Eye (tissue), 1 donor: ENCODE data around the gene OMP.
A peak's percentile ranks its signal among the peaks of the same experiment; 100 is the strongest.
"Not testable (repeated sequence)": the region's sequence is repeated elsewhere in the genome, so short reads cannot be mapped to it uniquely, and the experiment has no call there.

Experiments
- DNase-seq: peaks from one replicate; pipeline ENCODE4 v3.0.0-alpha.2; 2015

OMP gene

GRCh38 chr11:77102246-77103210 is at the start of gene OMP:
Gene OMP (plus strand): TSS chr11:77102840. CDS start chr11:77102840, 0 bp downstream.
- no peak for DNase-seq

DNA sequence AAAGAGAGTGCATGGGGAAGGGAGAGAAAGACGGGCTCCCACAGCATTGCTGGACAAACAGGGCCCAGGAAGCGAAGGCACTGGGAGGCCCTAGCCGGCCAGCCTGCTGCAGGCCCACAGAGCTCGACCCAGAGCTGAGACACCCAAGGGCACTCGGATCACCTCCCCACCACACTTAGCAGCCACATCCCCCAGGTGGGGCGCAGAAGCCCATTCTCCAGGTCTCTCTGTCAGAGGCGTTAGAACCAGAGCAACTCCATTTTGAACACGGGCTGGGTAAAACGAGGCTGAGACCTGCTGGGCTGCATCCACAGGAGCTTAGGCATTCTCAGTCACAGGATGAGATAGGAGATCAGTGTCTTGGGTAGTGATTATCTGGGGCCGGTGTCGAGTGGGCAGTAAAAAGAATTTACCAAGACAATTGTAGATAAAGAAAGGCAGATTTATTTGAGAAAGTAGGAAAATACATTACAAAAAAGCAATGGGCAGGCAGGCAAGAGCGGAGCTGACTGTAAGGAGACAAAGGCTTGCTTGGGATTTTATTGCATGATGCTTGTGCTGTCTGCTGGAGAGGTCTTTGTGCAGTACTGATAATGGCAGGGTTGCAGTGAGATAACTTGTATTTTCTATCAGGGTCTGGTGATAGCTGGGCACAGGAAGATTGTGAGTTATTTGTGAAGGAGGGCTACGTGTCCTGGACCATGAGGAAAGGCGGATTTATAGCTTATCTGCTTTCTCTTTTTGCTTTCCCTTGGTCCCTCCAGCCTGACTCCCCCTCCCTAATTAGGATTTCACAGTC is 49.2 kb upstream of the OMP start:
- DNase-seq: no peak

DNA sequence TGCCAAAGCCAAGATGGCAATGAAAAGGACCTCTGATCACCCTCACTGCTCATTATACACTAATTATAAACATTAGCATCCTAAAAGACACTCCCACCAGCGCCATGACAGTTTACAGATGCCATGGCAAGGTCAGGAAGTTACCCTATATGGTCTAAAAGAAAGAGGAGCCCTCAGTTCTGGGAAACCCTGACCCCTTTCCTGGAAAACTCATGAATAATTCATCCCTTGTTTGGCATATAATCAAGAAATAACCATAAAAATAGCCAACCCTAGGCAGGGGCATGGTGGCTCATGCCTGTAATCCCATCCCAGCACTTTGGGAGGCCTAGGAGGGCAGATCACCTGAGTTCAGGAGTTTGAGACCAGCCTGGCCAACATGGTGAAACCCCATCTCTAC is 48.6 kb upstream of the OMP start:
- DNase-seq: no peak

GRCh38 chr11:77055101-77055561 is 47.5 kb upstream of the OMP start:
- DNase-seq: peak; percentile 68

- DNase-seq: no peak
Observed at GRCh38 chr11:77055913-77056312, 46.7 kb upstream of the OMP start.

GRCh38 chr11:77056814-77057402 is 45.7 kb upstream of the OMP start:
- no peak for DNase-seq

- DNase-seq: no peak
Observed at GRCh38 chr11:77057938-77058474, 44.6 kb upstream of the OMP start.

GRCh38 chr11:77058900-77059299 is 43.7 kb upstream of the OMP start:
- no peak for DNase-seq

DNA sequence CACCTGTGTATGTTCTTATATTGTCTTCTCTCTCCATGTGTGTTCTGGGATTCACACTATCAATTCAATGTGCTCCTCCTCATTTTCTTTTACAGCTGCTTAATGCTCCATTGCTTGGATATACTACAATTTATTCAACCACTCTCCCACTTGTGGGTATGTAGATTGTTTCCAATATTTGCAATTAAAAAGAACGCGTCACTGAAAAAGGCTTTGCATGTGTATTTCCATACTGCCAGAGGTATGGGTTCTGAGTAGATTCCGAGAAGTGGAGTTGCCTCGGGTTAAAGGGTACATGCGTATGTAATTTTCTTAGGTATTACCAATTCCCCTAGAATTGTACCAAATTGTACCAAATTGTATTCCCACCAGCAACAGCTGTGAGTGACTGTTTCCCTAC is 42.8 kb upstream of the OMP start:
- no peak for DNase-seq

DNA sequence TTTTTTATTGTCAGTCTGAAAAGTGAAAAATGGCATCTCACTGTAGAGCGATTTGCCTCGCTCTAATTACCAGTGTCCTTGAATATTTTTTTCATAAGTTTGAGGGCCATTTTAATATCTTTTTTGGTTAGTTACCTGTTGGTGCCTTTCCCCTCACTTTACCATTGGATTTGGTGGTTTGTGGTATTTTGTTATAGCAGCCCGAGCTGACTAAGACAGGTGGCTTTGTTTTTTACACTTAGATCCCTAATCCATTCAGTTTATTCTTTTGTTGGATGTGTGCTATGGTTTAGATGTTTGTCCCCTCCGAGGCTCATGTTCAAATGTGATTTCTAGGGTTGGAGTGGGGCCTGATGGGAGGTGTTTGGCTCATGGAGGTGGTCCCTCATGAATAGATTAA is 42.4 kb upstream of the OMP start:
- DNase-seq: no peak

DNA sequence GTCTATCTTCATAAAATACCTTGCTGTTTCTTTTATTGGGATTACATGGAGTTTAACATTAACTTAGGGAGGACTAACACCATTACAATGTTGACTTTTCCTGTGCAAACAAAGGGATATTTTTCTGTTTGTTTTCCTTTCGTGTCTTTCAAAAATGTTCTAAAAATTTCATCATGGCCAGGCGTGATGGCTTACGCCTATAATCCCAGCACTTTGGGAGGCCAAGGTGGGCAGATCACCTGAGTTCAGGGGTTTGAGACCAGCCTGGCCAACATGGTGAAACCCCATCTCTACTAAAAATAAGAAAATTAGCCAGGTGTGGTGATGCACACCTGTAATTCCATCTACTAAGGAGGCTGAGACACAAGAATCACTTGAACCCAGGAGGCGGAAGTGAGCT is 41.4 kb upstream of the OMP start:
- not testable (repeated sequence) for DNase-seq

- DNase-seq: no peak
Observed at GRCh38 chr11:77062924-77063323, 39.7 kb upstream of the OMP start.

- no peak for DNase-seq
Observed at GRCh38 chr11:77063407-77063806, 39.2 kb upstream of the OMP start.

DNA sequence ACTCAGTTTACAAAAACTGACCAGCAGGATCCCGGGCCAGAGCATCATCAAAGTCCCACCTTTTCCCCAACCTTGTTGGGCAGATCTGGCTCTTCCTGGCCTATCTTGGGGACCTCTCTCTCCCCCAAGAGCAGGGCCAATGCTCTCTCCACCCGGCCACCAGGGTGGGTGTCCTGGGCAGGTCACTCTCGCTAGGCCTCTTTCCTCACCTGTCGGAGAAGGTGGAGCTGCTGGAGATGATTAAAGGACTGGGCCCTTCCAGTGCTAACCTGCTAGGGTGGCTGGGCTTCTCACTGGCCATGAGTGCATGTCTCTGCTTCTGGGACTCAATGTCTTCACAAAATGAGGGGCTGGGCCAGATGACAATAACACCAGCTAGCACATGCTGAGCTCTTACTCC is 38.8 kb upstream of the OMP start:
- no peak for DNase-seq

DNA sequence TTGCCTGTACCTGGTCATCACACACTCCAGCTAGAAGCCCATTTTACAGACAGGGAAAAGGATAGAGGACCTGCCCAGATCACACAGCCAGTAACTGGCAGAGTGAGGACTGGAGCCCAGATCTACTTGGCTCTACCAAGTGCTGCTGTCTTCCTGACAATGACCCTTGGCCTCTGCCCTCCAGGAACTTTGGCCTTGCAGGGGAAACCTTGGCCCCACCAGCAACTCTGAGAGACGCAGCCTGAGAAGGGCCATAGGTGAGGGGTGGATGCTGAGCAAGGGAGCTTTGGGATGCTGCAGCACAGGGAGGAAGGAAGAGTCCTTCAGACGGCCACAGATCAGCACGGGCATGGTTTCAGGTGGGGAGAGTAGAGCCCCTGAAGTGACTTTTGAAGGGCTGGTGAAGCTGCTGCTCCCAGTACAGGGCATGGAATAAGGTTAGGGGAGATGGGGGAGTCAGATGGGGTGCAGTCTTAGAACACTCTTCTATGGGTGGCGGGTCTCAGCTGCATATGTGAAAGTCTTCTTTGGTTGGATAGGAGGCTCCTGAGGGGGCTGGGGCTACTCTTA is 37.9 kb upstream of the OMP start:
- no peak for DNase-seq

GRCh38 chr11:77065878-77066228 is 36.8 kb upstream of the OMP start:
- DNase-seq: no peak

DNA sequence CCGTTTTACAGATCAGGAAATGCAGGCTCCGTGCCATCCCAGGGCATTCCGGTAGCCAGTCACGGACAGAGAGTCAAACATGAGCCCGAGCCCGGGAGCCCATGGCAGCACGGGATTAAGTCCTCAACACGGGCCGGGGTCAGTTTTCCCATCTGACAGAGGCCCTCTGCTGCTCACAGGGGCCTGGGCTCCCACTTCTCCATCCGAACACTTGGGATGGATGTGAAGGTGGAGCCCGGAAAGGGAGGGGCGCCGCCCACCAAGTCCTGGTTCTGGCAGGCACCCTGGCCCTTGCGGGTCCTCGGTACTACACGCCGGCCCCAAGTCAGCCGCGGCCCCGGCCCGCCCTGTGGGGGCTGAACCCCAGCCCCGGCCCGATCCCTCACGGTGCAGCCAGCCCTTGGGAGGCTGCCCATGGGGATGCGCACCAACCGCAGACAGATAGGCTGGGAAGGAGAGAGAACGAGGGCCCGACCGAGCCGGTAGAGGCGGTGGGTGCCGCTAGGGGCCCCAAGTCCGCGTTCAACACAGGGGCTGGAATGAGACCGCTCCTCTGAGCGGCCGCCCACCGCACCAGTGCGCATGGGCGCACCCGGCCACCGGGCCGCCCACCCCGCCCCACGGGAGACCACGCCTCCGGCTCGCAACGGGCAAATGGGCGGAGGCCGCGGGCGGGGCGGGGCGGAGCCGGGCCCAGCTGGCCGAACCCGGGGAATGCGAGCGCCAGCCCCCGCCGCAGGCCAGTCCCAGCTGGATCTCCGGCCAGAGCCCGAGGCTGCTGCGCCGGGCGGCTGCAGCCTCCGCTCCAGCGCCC is 36.2 kb upstream of the OMP start, which contains the start of gene CAPN5:
Gene CAPN5 (plus strand): TSS at position 743 of the 814 bp plus-strand sequence. CDS start 17,916 bp downstream, outside the sequence.
- DNase-seq: peak; percentile 97

DNA sequence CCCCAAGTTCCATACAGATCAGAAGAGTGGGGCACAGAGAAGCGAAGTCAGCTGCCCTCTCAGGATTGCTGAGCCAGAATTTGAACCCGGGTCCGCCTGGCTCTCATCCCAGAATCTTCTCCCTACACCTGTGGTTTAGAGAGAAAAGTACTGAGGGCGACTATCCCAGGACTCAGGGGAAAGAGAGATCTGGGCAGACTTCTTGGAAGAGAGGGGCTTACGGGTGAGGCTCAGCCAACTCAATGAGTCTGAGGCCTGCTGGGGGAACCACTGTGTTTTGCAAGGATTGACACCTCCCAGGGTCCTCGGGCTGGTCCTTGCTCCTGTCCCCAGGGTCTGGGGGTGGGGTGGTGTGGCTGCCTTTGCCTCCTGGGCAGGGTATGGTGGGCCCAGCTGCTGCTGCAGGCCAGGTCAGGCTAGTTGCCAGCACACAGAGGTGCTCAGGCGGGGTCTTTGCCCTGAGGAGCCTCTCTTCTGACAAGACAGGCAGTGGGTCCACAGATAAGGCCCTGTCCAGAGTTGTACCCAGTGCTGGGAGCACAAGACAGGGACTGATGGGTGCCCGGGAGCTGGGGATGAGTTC is 34.7 kb upstream of the OMP start:
- DNase-seq: no peak

DNA sequence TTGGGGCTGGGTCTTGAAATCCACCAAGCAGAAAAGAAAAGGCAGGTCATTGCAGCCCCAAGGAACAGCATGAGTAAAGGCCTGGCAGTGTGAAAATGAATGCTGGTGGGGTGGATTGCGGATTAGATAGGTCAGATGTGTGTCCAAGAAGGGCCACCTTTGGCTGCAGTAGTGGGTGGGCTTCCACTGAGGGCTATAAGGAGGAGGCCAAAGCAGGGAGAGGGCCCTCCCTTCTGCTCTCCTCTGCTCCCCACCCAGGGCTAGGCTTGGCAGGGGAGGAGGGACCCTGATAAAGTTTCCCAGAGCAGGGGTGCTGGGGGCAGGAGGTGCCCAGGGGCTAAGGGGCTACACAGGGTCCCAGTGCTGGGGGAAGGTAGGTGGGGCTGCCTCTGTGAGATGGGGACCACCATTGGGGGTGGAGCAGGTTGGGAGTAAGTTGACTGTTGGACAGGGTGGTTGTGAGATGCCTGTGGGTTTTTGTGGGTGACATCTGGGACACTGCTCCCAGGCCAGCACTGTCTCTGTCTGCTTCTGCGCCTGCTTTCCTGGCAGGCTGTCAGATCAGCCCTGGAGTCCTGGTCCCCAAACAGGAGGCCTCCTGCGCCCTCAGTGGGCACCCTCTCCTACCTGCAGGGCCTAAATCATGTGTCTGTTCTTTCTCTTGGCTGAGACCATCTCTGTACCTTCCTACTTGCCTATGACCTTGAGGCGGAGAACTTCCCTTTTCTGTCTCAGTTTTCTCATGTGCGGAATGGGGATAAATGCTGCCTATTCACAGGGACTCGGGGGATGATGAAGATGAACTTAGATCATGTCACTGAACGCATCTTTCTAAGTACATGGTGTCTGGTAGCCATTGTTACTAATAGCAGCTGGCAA is 33.9 kb upstream of the OMP start:
- no peak for DNase-seq

- DNase-seq: peak; percentile 41
Observed at GRCh38 chr11:77069336-77069968, 33.2 kb upstream of the OMP start.
